Panc1 (cell line): ENCODE results near the gene TNFRSF25. TPM values are rescaled to one million over a fixed set of nuclear protein-coding genes. Genes with fewer than 3 reads are reported as not detected.

Experiments used
- ATAC-seq: fragments of 200-7000 bp; cut with Tn5 transposase; 2 replicates; pipeline ENCODE4 v1.9.1; 2020; ENCODE audit warnings: mild to moderate bottlenecking, moderate library complexity
- Bru-seq: library from RNA; stranded (reverse); fragments of 400-500 nt; gene quantifications from one replicate; lab custom pipeline; 2021; lab: Mats Ljungman, UMichigan
- BruChase-seq, 2 experiments: library from RNA; stranded (reverse); fragments of 400-500 nt; gene quantifications; one replicate each; lab custom pipeline; 2021; lab: Mats Ljungman, UMichigan
- BruUV-seq: library from RNA; stranded (reverse); fragments of 400-500 nt; replicated peaks from 2 replicates; lab custom pipeline; 2021; lab: Mats Ljungman, UMichigan
- CTCF ChIA-PET: fragments of 300-600 bp; sonication (Branson Sonifier 250); formaldehyde crosslinking; loops from one replicate; lab custom pipeline; 2022; ENCODE audit warnings: antibody characterized with exemption; lab: Charles Lee
- POLR2A ChIA-PET: fragments of 300-600 bp; sonication (Branson Sonifier 250); formaldehyde crosslinking; loops from one replicate; lab custom pipeline; 2022; ENCODE audit warnings: antibody characterized with exemption; lab: Charles Lee
- DNase-seq: peaks from one replicate; pipeline ENCODE4 v3.0.0-alpha.2; 2010; ENCODE audit warnings: low read depth, low spot score
- H3K27ac ChIP-seq: 2 replicates; pipeline ENCODE4 v1.5.1; 2011; ENCODE audit warnings: mild to moderate bottlenecking, low read length, inconsistent platforms
- H3K27me3 ChIP-seq: fragments of 200-500 bp; sonication (Bioruptor generic); 2 replicates; pipeline ENCODE4 v1.6.0; 2014; ENCODE audit warnings: low read length, inconsistent platforms; ENCODE audit not compliant: control insufficient read depth, insufficient read depth
- H3K36me3 ChIP-seq: fragments of 200-500 bp; sonication (Bioruptor generic); 2 replicates; pipeline ENCODE4 v1.5.1; 2014; ENCODE audit warnings: inconsistent platforms, mild to moderate bottlenecking, low read length, moderate library complexity; ENCODE audit not compliant: control insufficient read depth, insufficient read depth
- H3K4me1 ChIP-seq: 2 replicates; pipeline ENCODE4 v1.5.1; 2011; ENCODE audit warnings: inconsistent platforms, mild to moderate bottlenecking, low read length, moderate library complexity; ENCODE audit not compliant: control insufficient read depth, insufficient read depth
- H3K4me3 ChIP-seq, 2 experiments: 2 replicates each; pipeline ENCODE4 v1.5.1; 2011 to 2012; ENCODE audit warnings: low read depth in 2 of 2, low read length in 2 of 2, mild to moderate bottlenecking in 2 of 2, inconsistent platforms in 1 of 2, moderate library complexity in 1 of 2
- H3K9me3 ChIP-seq: fragments of 200-500 bp; sonication (Bioruptor generic); 2 replicates; pipeline ENCODE4 v1.5.1; 2014; ENCODE audit warnings: low read depth, mild to moderate bottlenecking, inconsistent platforms, low read length, moderate library complexity; ENCODE audit not compliant: control insufficient read depth, insufficient read depth
- CTCF ChIP-seq: fragments of 450-650 bp; IDR thresholded peaks from 2 replicates; pipeline ENCODE4 v1.5.1; 2017; ENCODE audit warnings: mild to moderate bottlenecking
- POLR2AphosphoS5 ChIP-seq: IDR thresholded peaks from 2 replicates; pipeline ENCODE4 v1.6.1; 2012; ENCODE audit warnings: mild to moderate bottlenecking, low read depth, low read length, moderate library complexity
- REST ChIP-seq, 2 experiments: IDR thresholded peaks; 2 replicates each; pipeline ENCODE4 v1.6.1; 2011 to 2012; ENCODE audit warnings: low read depth in 2 of 2, control low read depth in 1 of 2, low read length in 1 of 2, mild to moderate bottlenecking in 1 of 2, moderate library complexity in 1 of 2; ENCODE audit not compliant: insufficient read depth in 1 of 2
- SIN3A ChIP-seq: IDR thresholded peaks from 2 replicates; pipeline ENCODE4 v1.6.1; 2012; ENCODE audit warnings: low read depth, mild to moderate bottlenecking, low read length, moderate library complexity, borderline replicate concordance; ENCODE audit not compliant: insufficient read depth
- TCF7L2 ChIP-seq: IDR thresholded peaks from 2 replicates; pipeline ENCODE4 v1.6.1; 2011; ENCODE audit warnings: mild to moderate bottlenecking, low read depth, low read length, inconsistent platforms
- in situ Hi-C: cut with HindIII; loops from 2 replicates; pipeline ENCODE4 v1.10.0; 2016; ENCODE audit warnings: low sequenced_read_pairs, low pct_unique_long_range_greater_than_20kb
- intact Hi-C: fragments of 100-400 bp; cut with micrococcal nuclease; formaldehyde crosslinking; loops from one replicate; pipeline ENCODE4 v1.10.0; 2022; ENCODE audit not compliant: unreplicated experiment
- long read RNA-seq: library from polyadenylated mRNA; unstranded; transcript quantifications from one replicate; pipeline ENCODE4 v2.0.0, GENCODE V29; 2021; ENCODE audit not compliant: unreplicated experiment
- polyA plus RNA-seq: library from polyadenylated mRNA; unstranded; fragments of >200 nt; gene quantifications from one replicate; pipeline ENCODE4 v1.2.1, GENCODE V29; 2012; ENCODE audit warnings: missing spikeins; ENCODE audit not compliant: insufficient read length
- total RNA-seq: library from RNA; stranded (reverse); gene quantifications from one replicate; pipeline ENCODE4 v1.2.1, GENCODE V29; 2021; ENCODE audit not compliant: unreplicated experiment

TNFRSF25 gene
- total RNA-seq (7.0 TPM), Bru-seq, nascent RNA (percentile 38 among the genes with signal in this experiment), BruChase-seq, experiment 1, labeled RNA remaining after a 2-hour chase (percentile 54 among the genes with signal in this experiment), BruChase-seq, experiment 2, labeled RNA remaining after a 6-hour chase (percentile 67 among the genes with signal in this experiment)
- 14.2 TPM for polyA plus RNA-seq
- long read RNA-seq, partial matches to known transcripts: 1 of 3 reads
- long read RNA-seq, other reads (novel, unspliced or antisense): 1 of 3 reads

DNA sequence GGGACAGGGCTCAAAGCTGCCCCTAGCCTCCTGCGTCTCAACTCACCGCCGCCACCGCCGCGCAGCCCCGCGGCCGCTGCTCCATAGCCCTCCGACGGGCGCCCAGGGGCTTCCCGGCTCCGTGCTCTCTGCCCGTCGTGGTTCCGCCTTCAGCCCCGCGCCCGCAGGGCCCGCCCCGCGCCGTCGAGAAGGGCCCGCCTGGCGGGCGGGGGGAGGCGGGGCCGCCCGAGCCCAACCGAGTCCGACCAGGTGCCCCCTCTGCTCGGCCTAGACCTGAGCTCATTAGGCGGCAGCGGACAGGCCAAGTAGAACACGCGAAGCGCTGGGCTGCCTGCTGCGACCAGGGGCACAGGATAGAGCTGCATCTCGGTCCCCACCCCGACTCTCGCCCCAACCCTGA, at the start of gene TNFRSF25:
TSS of gene TNFRSF25 (minus strand) at position 151 of the 400 bp plus-strand sequence. CDS start at position 85, 66 bp downstream.
- POLR2A ChIA-PET: no interaction called here
- BruUV-seq: no TSS peak
- no peak within 1 kb of the TSS for H3K4me3 ChIP-seq
- no peaks in the 10 kb centered on the region for H3K36me3 ChIP-seq
- CTCF ChIA-PET: no interaction called here
- H3K4me1 ChIP-seq: no peaks in the 10 kb centered on the region; the same call in 1 of the 2 replicates
- ATAC-seq (no peak), DNase-seq (no peak)
- in situ Hi-C loops (no loop called here), intact Hi-C loops (no loop called here)
- no peaks in the 10 kb centered on the region for H3K27me3 ChIP-seq
- H3K27ac ChIP-seq: no peak within 1 kb of the TSS
- H3K9me3 ChIP-seq: no peaks in the 10 kb centered on the region
- TF ChIP-seq TCF7L2 (no peak), POLR2AphosphoS5 (no peak), REST (IDR thresholded peaks at IDR 0.05; ENCODE audit: insufficient read depth in 1 of 2, low read depth in 2 of 2, low read length in 1 of 2) (no peak), CTCF (no peak)

DNA sequence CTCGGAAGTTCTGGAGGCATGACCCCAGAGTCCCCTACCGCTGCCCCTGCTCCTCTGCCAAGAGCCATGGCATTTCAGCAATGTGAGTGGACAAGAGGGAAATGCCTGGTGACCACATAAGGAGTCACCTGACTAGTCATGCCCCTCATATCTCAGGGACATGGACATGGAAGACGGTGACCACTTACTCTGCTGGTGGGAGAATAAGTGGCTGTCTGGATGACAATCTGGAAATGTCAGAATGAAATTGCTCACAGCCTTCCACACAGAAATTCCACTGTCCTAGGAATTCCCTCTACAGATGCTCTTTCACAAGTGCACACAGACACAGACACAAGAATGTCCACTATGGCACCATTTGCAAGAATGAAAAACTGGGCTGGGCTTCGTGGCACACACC, 49.8 kb upstream of the TNFRSF25 start:
- DNase-seq (no peak), ATAC-seq (no peak)
- H3K4me1 ChIP-seq: peaks cover 8% of the 10 kb centered on the region
- no TSS peak for BruUV-seq
- intact Hi-C loops (no loop called here), in situ Hi-C loops (no loop called here)
- no peak overlapping the region for H3K4me3 ChIP-seq
- H3K9me3 ChIP-seq: no peaks in the 10 kb centered on the region
- no peaks in the 10 kb centered on the region for H3K36me3 ChIP-seq
- no peak overlapping the region for H3K27ac ChIP-seq
- TF ChIP-seq TCF7L2: no peak
- no peak for TF ChIP-seq CTCF
- TF ChIP-seq REST (IDR thresholded peaks at IDR 0.05; ENCODE audit: insufficient read depth in 1 of 2, low read depth in 2 of 2, low read length in 1 of 2): no peak
- no peak for TF ChIP-seq SIN3A
- no peak for TF ChIP-seq POLR2AphosphoS5
- POLR2A ChIA-PET: no interaction called here
- CTCF ChIA-PET: no interaction called here
- H3K27me3 ChIP-seq: no peaks in the 10 kb centered on the region
